Measurements from ENCODE around the gene KIAA1328.

- TF ChIP-seq RAD21 (IDR thresholded peaks at IDR 0.05; ENCODE audit: low read depth): no peak
- TF ChIP-seq YY1 (IDR thresholded peaks at IDR 0.05; ENCODE audit: low read depth): no peak
- TF ChIP-seq MAX (IDR thresholded peaks at IDR 0.05): no peak
- TF ChIP-seq EP300 (IDR thresholded peaks at IDR 0.05; ENCODE audit: borderline replicate concordance): no peak
- no peak for TF ChIP-seq TAF1 (IDR thresholded peaks at IDR 0.05; ENCODE audit: low read depth)
- TF ChIP-seq REST (IDR thresholded peaks at IDR 0.05; ENCODE audit: low read depth): no peak
- no peak for TF ChIP-seq CREB1 (IDR thresholded peaks at IDR 0.05; ENCODE audit: low read depth)
- no peak for TF ChIP-seq ZBTB7A (IDR thresholded peaks at IDR 0.05; ENCODE audit: low read depth)
- no peak for TF ChIP-seq TCF12 (IDR thresholded peaks at IDR 0.05; ENCODE audit: low read depth)
- TF ChIP-seq TEAD4 (IDR thresholded peaks at IDR 0.05): no peak
- no peak for TF ChIP-seq EGR1 (IDR thresholded peaks at IDR 0.05)
- TF ChIP-seq CEBPB (IDR thresholded peaks at IDR 0.05): no peak
Measured at GRCh38 chr18:36814994-36815393, 13.9 kb upstream of the KIAA1328 start.
